Lower lobe of right lung (tissue), 2 donors: Measurements from ENCODE around the gene SLC1A6. TPM values are rescaled to one million over a fixed set of nuclear protein-coding genes. Genes with fewer than 3 reads are reported as not detected.
A peak's percentile ranks its signal among the peaks of the same experiment; 100 is the strongest.
"Not testable (repeated sequence)": the region's sequence is repeated elsewhere in the genome, so short reads cannot be mapped to it uniquely, and the experiment has no call there.

ENCODE experiments used
- ATAC-seq, 2 donors: fragments of 200-7000 bp; cut with Tn5 transposase; one replicate each; pipeline ENCODE4 v1.9.1; 2020 to 2022; ENCODE audit warnings: mild to moderate bottlenecking in 2 of 2, moderate library complexity in 2 of 2
- DNase-seq: peaks from one replicate; pipeline ENCODE4 v3.0.0-alpha.2; 2020
- H3K27ac ChIP-seq: fragments of 200-600 bp; one replicate; pipeline ENCODE4 v1.8.0; 2022
- H3K27me3 ChIP-seq: fragments of 200-600 bp; one replicate; pipeline ENCODE4 v1.8.0; 2022; ENCODE audit warnings: low read depth
- H3K36me3 ChIP-seq: fragments of 200-600 bp; one replicate; pipeline ENCODE4 v1.8.0; 2022; ENCODE audit warnings: mild to moderate bottlenecking
- H3K4me1 ChIP-seq: fragments of 200-600 bp; one replicate; pipeline ENCODE4 v1.8.0; 2022
- H3K4me3 ChIP-seq: fragments of 200-600 bp; one replicate; pipeline ENCODE4 v1.8.0; 2022; ENCODE audit warnings: mild to moderate bottlenecking
- H3K9me3 ChIP-seq: fragments of 200-600 bp; one replicate; pipeline ENCODE4 v1.8.0; 2022
- CTCF ChIP-seq: fragments of 200-600 bp; IDR thresholded peaks from one replicate; pipeline ENCODE4 v1.8.0; 2022; ENCODE audit warnings: antibody characterized with exemption, mild to moderate bottlenecking
- intact Hi-C: fragments of 100-400 bp; cut with DNase I; formaldehyde crosslinking; loops from one replicate; pipeline ENCODE4 v1.11.0; 2022
- total RNA-seq: library from RNA; stranded (reverse); fragmentation: NEBNext Ultra II Directional; extraction: Animal tissue kit (Norgen Biotek cat#: 25700); gene quantifications from one replicate; pipeline ENCODE4 v1.2.1, GENCODE V29; 2021
- donor health status: DM: no; HTN: yes; CAD: no; lungs with severe emphysema.

Gene SLC1A6
- total RNA-seq, 1 donor from 2014 or later: not detected

- intact Hi-C loops: no loop called here
- Histone ChIP-seq H3K27me3 (no peaks in the 10 kb centered on the region), H3K36me3 (no peaks in the 10 kb centered on the region), H3K9me3 (peaks cover 20% of the 10 kb centered on the region), H3K27ac (no peak overlapping the region), H3K4me1 (no peaks in the 10 kb centered on the region), H3K4me3 (no peak overlapping the region)
- ATAC-seq (no peak), DNase-seq (no peak)
- no peak for TF ChIP-seq CTCF
Measured at GRCh38 chr19:14957464-14957863, 22.2 kb downstream of the SLC1A6 start.

- peaks cover 12% of the 10 kb centered on the region for H3K9me3 ChIP-seq
- no peaks in the 10 kb centered on the region for H3K36me3 ChIP-seq
- DNase-seq (no peak), ATAC-seq (peak in 1 of 2 donors; percentile 11)
- no peaks in the 10 kb centered on the region for H3K27me3 ChIP-seq
- H3K4me1 ChIP-seq: no peaks in the 10 kb centered on the region
- H3K27ac ChIP-seq: no peak overlapping the region
- TF ChIP-seq CTCF: no peak
- H3K4me3 ChIP-seq: no peak overlapping the region
- intact Hi-C loops: no loop called here
Measured at GRCh38 chr19:14954071-14954655, 25.5 kb downstream of the SLC1A6 start.

GRCh38 chr19:14952767-14953166 is 26.9 kb downstream of the SLC1A6 start:
- intact Hi-C loops: no loop called here
- H3K4me3 ChIP-seq: no peak overlapping the region
- TF ChIP-seq CTCF: no peak
- DNase-seq (no peak), ATAC-seq (no peak)
- peaks cover 2% of the 10 kb centered on the region for H3K9me3 ChIP-seq
- H3K27me3 ChIP-seq: peaks cover 5% of the 10 kb centered on the region
- H3K4me1 ChIP-seq: no peaks in the 10 kb centered on the region
- no peak overlapping the region for H3K27ac ChIP-seq
- H3K36me3 ChIP-seq: no peaks in the 10 kb centered on the region

GRCh38 chr19:14950421-14950820 is 29.2 kb downstream of the SLC1A6 start:
- Histone ChIP-seq H3K9me3 (no peaks in the 10 kb centered on the region), H3K4me1 (no peaks in the 10 kb centered on the region), H3K27ac (no peak overlapping the region), H3K4me3 (no peak overlapping the region), H3K27me3 (peaks cover 5% of the 10 kb centered on the region), H3K36me3 (no peaks in the 10 kb centered on the region)
- intact Hi-C loops: no loop called here
- DNase-seq: no peak
- no peak for TF ChIP-seq CTCF
- ATAC-seq: no peak

GRCh38 chr19:14949876-14950275 is 29.8 kb downstream of the SLC1A6 start:
- TF ChIP-seq CTCF: no peak
- H3K4me3 ChIP-seq: no peak overlapping the region
- no peaks in the 10 kb centered on the region for H3K36me3 ChIP-seq
- DNase-seq: no peak
- peaks cover 5% of the 10 kb centered on the region for H3K27me3 ChIP-seq
- ATAC-seq: no peak
- no peaks in the 10 kb centered on the region for H3K4me1 ChIP-seq
- intact Hi-C loops: no loop called here
- no peaks in the 10 kb centered on the region for H3K9me3 ChIP-seq
- H3K27ac ChIP-seq: no peak overlapping the region

GRCh38 chr19:14949413-14949812 is 30.3 kb downstream of the SLC1A6 start:
- H3K36me3 ChIP-seq, ATAC-seq, H3K9me3 ChIP-seq, intact Hi-C loops, DNase-seq, H3K27me3 ChIP-seq, H3K4me3 ChIP-seq, H3K27ac ChIP-seq, H3K4me1 ChIP-seq: not testable (repeated sequence)
